A673 (cell line): ENCODE results near the gene PYGL.

ENCODE experiments used
- CTCF ChIP-seq: fragments of 300-800, 200-600 bp; sonication (generic); conservative IDR thresholded peaks from 2 replicates; pipeline ENCODE4 v1.5.1; 2017; ENCODE audit warnings: low read depth, mild to moderate bottlenecking, antibody characterized with exemption, low read length, moderate library complexity, mixed read lengths
- EZH2 ChIP-seq: fragments of 200-600 bp; sonication (generic); IDR thresholded peaks from 2 replicates; pipeline ENCODE4 v1.6.1; 2017; ENCODE audit warnings: borderline replicate concordance, low read depth, mild to moderate bottlenecking, mixed read lengths, antibody characterized with exemption, low read length; ENCODE audit not compliant: poor library complexity, severe bottlenecking

- TF ChIP-seq CTCF (no peak), EZH2 (no peak)
These were observed 2.1 kb upstream of the PYGL start for GRCh38 chr14:50946234-50946935.
